Left lung (tissue), 10 donors: Measurements from ENCODE around the gene RTN1. TPM values are rescaled to one million over a fixed set of nuclear protein-coding genes. Genes with fewer than 3 reads are reported as not detected.

Source experiments
- ATAC-seq: fragments of 200-7000 bp; cut with Tn5 transposase; one replicate; pipeline ENCODE4 v1.9.1; 2020; ENCODE audit warnings: moderate library complexity
- DNase-seq, 4 donors: peaks; one replicate each; pipeline ENCODE4 v3.0.0-alpha.2; 2013 to 2020
- H3K27ac ChIP-seq, 2 donors: fragments of 200-600 bp; sonication (generic) in 1 of 2; one replicate each; pipeline versions ENCODE4 v1.5.0 to v1.8.0; 2020 to 2021
- H3K27me3 ChIP-seq, 2 donors: fragments of 200-600 bp; sonication (generic) in 1 of 2; one replicate each; pipeline versions ENCODE4 v1.5.0 to v1.8.0; 2020 to 2021
- H3K36me3 ChIP-seq, 2 donors: fragments of 200-600 bp; sonication (generic) in 1 of 2; one replicate each; pipeline versions ENCODE4 v1.5.0 to v1.8.0; 2020 to 2021
- H3K4me1 ChIP-seq, 2 donors: fragments of 200-600 bp; one replicate each; pipeline ENCODE4 v1.8.0; 2021
- H3K4me3 ChIP-seq, 2 donors: fragments of 200-600 bp; sonication (generic) in 1 of 2; one replicate each; pipeline versions ENCODE4 v1.5.0 to v1.8.0; 2020 to 2021; ENCODE audit warnings: mild to moderate bottlenecking in 1 of 2
- H3K9me3 ChIP-seq, 2 donors: fragments of 200-600 bp; sonication (generic) in 1 of 2; one replicate each; pipeline versions ENCODE4 v1.5.0 to v1.8.0; 2020 to 2021
- CTCF ChIP-seq, 2 donors: fragments of 200-600 bp; sonication (generic) in 1 of 2; IDR thresholded peaks; one replicate each; pipeline versions ENCODE4 v1.5.0 to v1.8.0; 2021; ENCODE audit warnings: antibody characterized with exemption in 2 of 2
- intact Hi-C, 2 donors: fragments of 100-400 bp; cut with DNase I; formaldehyde crosslinking; loops; one replicate each; pipeline versions ENCODE4 v1.11.2 to v1.14.2; 2022
- polyA plus RNA-seq, 6 donors: library from polyadenylated mRNA; unstranded; fragments of 120-200 nt; gene quantifications; one replicate each; pipeline ENCODE4 v1.2.1, GENCODE V29; 2013; ENCODE audit not compliant: insufficient read length in 6 of 6
- total RNA-seq, 2 donors: library from RNA; stranded (reverse); fragmentation: NEBNext Ultra II Directional; extraction: Animal tissue kit (Norgen Biotek cat#: 25700); gene quantifications; one replicate each; pipeline ENCODE4 v1.2.1, GENCODE V29; 2021
- donor health status: DM: no; HTN: yes; CAD: no.
- donor health status: DM: no; HTN: no; CAD: no.

The RTN1 gene
- total and polyA plus RNA-seq, 8 donors: 3.6 to 7.9 (median 4.7) TPM

GRCh38 chr14:59638885-59639284 is 231.7 kb downstream of the RTN1 start:
- no peak for ATAC-seq
- H3K4me1 ChIP-seq: no peaks in the 10 kb centered on the region
- no peaks in the 10 kb centered on the region for H3K36me3 ChIP-seq
- no peaks in the 10 kb centered on the region for H3K27me3 ChIP-seq
- DNase-seq: no peak
- peaks cover 0 to 19% of the 10 kb centered on the region in 2 donors for H3K9me3 ChIP-seq
- no peak for TF ChIP-seq CTCF (IDR thresholded peaks at IDR 0.05)
- no peak overlapping the region for H3K4me3 ChIP-seq
- H3K27ac ChIP-seq: no peak overlapping the region
- intact Hi-C loops: no loop called here

- Histone ChIP-seq H3K4me1 (peaks cover 0 to 6% of the 10 kb centered on the region in 2 donors), H3K27ac (no peak overlapping the region), H3K4me3 (no peak overlapping the region), H3K27me3 (peaks cover 20 to 28% of the 10 kb centered on the region in 2 donors), H3K36me3 (no peaks in the 10 kb centered on the region), H3K9me3 (no peaks in the 10 kb centered on the region)
- no peak for TF ChIP-seq CTCF (IDR thresholded peaks at IDR 0.05)
- DNase-seq (no peak), ATAC-seq (no peak)
- intact Hi-C loops: no loop called here
Measured at GRCh38 chr14:59634617-59635016, 236.0 kb downstream of the RTN1 start.

- intact Hi-C loops: no loop called here
- H3K9me3 ChIP-seq: no peaks in the 10 kb centered on the region
- H3K27me3 ChIP-seq: peaks cover 23 to 40% of the 10 kb centered on the region in 2 donors
- DNase-seq: no peak
- TF ChIP-seq CTCF (IDR thresholded peaks at IDR 0.05): no peak
- no peak for ATAC-seq
- H3K36me3 ChIP-seq: no peaks in the 10 kb centered on the region
- peaks cover 0 to 6% of the 10 kb centered on the region in 2 donors for H3K4me1 ChIP-seq
- no peak overlapping the region for H3K27ac ChIP-seq
- H3K4me3 ChIP-seq: no peak overlapping the region
Measured at GRCh38 chr14:59633486-59633885, 237.1 kb downstream of the RTN1 start.

- peak; percentile 35 to 38 for TF ChIP-seq CTCF (IDR thresholded peaks at IDR 0.05)
Measured at GRCh38 chr14:59632381-59632780, 238.2 kb downstream of the RTN1 start.

GRCh38 chr14:59631237-59631636 is 239.3 kb downstream of the RTN1 start:
- DNase-seq (no peak), ATAC-seq (no peak)
- H3K4me1 ChIP-seq: peaks cover 0 to 6% of the 10 kb centered on the region in 2 donors
- intact Hi-C loops: no loop called here
- H3K9me3 ChIP-seq: no peaks in the 10 kb centered on the region
- peaks cover 23 to 41% of the 10 kb centered on the region in 2 donors for H3K27me3 ChIP-seq
- H3K36me3 ChIP-seq: no peaks in the 10 kb centered on the region
- no peak overlapping the region for H3K27ac ChIP-seq
- H3K4me3 ChIP-seq: no peak overlapping the region
- no peak for TF ChIP-seq CTCF (IDR thresholded peaks at IDR 0.05)

More at GRCh38 chr14:59632381-59632780, 238.2 kb downstream of the RTN1 start:
- intact Hi-C loops: no loop called here
- DNase-seq (peak in 1 of 4 donors; percentile 12), ATAC-seq (peak; percentile 72)
- Histone ChIP-seq H3K36me3 (no peaks in the 10 kb centered on the region), H3K4me1 (peaks cover 0 to 6% of the 10 kb centered on the region in 2 donors), H3K4me3 (no peak overlapping the region), H3K9me3 (no peaks in the 10 kb centered on the region), H3K27me3 (peaks cover 23 to 41% of the 10 kb centered on the region in 2 donors), H3K27ac (no peak overlapping the region)
